Measurements from ENCODE around the gene WWOX. TPM values are rescaled to one million over a fixed set of nuclear protein-coding genes. Genes with fewer than 3 reads are reported as not detected.

Gene WWOX
- total RNA-seq, 4 donors from 2014 or later: 12.9 to 53.5 (median 25.6) TPM

- ATAC-seq: peak; percentile 36
- H3K9me3 ChIP-seq: no peaks in the 10 kb centered on the region
- peak overlapping the region in 2 of 4 donors; percentile 19 to 54 for H3K27ac ChIP-seq
- no peak overlapping the region for H3K4me3 ChIP-seq
- H3K4me1 ChIP-seq: peaks cover 0 to 23% (median 0%) of the 10 kb centered on the region in 3 donors
- 21 to 40% methylated on average over 9 of the region's 9 CpGs for WGBS, 2 donors (ENCODE audit: low coverage in 1 of 2)
- no peaks in the 10 kb centered on the region for H3K27me3 ChIP-seq
- no peaks in the 10 kb centered on the region for H3K36me3 ChIP-seq
- TF ChIP-seq POLR2A (IDR thresholded peaks at IDR 0.05): no peak
- peak; percentile 71 for TF ChIP-seq POLR2AphosphoS5 (IDR thresholded peaks at IDR 0.05)
Observed at GRCh38 chr16:78258375-78259065, 159.1 kb downstream of the WWOX start.

- Histone ChIP-seq H3K4me1 (peaks cover 0 to 23% (median 0%) of the 10 kb centered on the region in 3 donors), H3K4me3 (no peak overlapping the region), H3K27me3 (no peaks in the 10 kb centered on the region), H3K9me3 (peaks cover 0 to 5% (median 0%) of the 10 kb centered on the region in 3 donors), H3K27ac (no peak overlapping the region), H3K36me3 (no peaks in the 10 kb centered on the region)
- no peak for ATAC-seq
- no peak for TF ChIP-seq POLR2A (IDR thresholded peaks at IDR 0.05)
- TF ChIP-seq CTCF (IDR thresholded peaks at IDR 0.05): no peak
- TF ChIP-seq EP300 (IDR thresholded peaks at IDR 0.05): no peak
- no peak for TF ChIP-seq POLR2AphosphoS5 (IDR thresholded peaks at IDR 0.05)
- 72 to 100% methylated on average over 2 to 5 of the region's 5 CpGs for WGBS, 2 donors (ENCODE audit: low coverage in 1 of 2)
Observed at GRCh38 chr16:78259873-78260272, 160.4 kb downstream of the WWOX start.

- no peak for TF ChIP-seq POLR2A (IDR thresholded peaks at IDR 0.05)
- no peak for TF ChIP-seq EP300 (IDR thresholded peaks at IDR 0.05)
- no peak for TF ChIP-seq POLR2AphosphoS5 (IDR thresholded peaks at IDR 0.05)
- no peak for TF ChIP-seq CTCF (IDR thresholded peaks at IDR 0.05)
- Histone ChIP-seq H3K4me3 (no peak overlapping the region), H3K9me3 (peaks cover 0 to 5% (median 0%) of the 10 kb centered on the region in 3 donors), H3K36me3 (no peaks in the 10 kb centered on the region), H3K4me1 (no peaks in the 10 kb centered on the region), H3K27ac (no peak overlapping the region), H3K27me3 (no peaks in the 10 kb centered on the region)
- WGBS, 2 donors (ENCODE audit: low coverage in 1 of 2): 93 to 100% methylated on average over 4 of the region's 6 CpGs
- no peak for ATAC-seq
Observed at GRCh38 chr16:78264642-78265041, 165.2 kb downstream of the WWOX start.

GRCh38 chr16:78269256-78269655 is 169.8 kb downstream of the WWOX start:
- no peak overlapping the region for H3K27ac ChIP-seq
- TF ChIP-seq EP300 (IDR thresholded peaks at IDR 0.05) (no peak), POLR2AphosphoS5 (IDR thresholded peaks at IDR 0.05) (no peak), POLR2A (IDR thresholded peaks at IDR 0.05) (no peak), CTCF (IDR thresholded peaks at IDR 0.05) (no peak)
- H3K27me3 ChIP-seq: no peaks in the 10 kb centered on the region
- H3K36me3 ChIP-seq: no peaks in the 10 kb centered on the region
- H3K4me1 ChIP-seq: no peaks in the 10 kb centered on the region
- ATAC-seq: no peak
- H3K4me3 ChIP-seq: no peak overlapping the region
- H3K9me3 ChIP-seq: peaks cover 0 to 4% (median 0%) of the 10 kb centered on the region in 3 donors
- WGBS, 2 donors (ENCODE audit: low coverage in 1 of 2): 77 to 78% methylated on average over 5 to 6 of the region's 7 CpGs

- TF ChIP-seq CTCF (IDR thresholded peaks at IDR 0.05): no peak
- TF ChIP-seq EP300 (IDR thresholded peaks at IDR 0.05): no peak
- no peak for TF ChIP-seq POLR2A (IDR thresholded peaks at IDR 0.05)
- TF ChIP-seq POLR2AphosphoS5 (IDR thresholded peaks at IDR 0.05): no peak
- WGBS, 2 donors (ENCODE audit: low coverage in 1 of 2): 100% methylated on average over 2 of the region's 3 CpGs
- H3K4me3 ChIP-seq: no peak overlapping the region
- H3K9me3 ChIP-seq: no peaks in the 10 kb centered on the region
- no peak for ATAC-seq
- no peaks in the 10 kb centered on the region for H3K36me3 ChIP-seq
- H3K27me3 ChIP-seq: no peaks in the 10 kb centered on the region
- H3K27ac ChIP-seq: no peak overlapping the region
- no peaks in the 10 kb centered on the region for H3K4me1 ChIP-seq
Observed at GRCh38 chr16:78271981-78272380, 172.5 kb downstream of the WWOX start.

Measured in gastroesophageal sphincter (tissue), 4 donors.